ENCODE measurements around the gene UBE2O.

DNA sequence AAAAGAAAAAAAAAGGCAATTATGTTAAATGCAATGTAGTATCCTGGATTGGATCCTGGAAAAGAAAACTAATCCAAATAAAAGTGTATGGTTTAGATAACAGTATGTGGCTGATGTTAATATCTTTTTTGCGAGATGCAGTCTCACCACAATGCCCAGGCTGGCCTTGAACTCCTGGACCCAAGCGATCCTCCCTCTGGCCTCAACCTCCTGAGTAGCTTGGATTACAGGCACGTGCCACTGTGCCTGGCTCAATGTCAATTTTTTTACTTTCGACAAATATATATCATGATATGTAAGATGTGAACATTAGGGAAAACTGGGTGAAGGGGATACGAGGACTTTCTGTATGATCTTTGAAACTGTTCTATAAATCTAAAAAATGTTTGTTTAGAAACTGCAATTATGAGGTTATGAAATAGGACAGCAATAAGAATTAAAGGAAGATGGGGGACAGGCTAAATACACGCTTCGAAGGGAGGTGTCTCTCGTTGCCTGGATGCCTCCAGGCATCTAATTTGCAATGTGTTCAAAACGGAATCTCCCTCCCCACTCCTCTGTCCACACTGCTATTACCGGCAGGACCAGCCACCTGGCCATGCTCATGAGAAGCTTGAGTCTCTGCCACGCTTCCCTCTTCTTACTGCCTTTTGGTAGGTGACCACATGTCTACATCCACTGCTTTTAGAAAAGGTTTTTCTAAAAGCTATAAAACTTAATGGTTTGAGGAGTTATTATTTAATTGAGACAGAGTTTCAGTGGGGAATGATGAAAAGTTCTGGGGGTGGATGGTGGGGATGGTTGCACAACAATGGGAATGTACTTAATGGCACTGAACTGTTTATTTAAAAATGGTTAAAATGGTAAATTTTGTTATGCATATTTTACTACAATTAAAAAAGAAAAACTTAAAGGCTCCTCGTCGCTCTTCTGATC is 15.2 kb downstream of the UBE2O start:
- TF ChIP-seq, protein P1, sequence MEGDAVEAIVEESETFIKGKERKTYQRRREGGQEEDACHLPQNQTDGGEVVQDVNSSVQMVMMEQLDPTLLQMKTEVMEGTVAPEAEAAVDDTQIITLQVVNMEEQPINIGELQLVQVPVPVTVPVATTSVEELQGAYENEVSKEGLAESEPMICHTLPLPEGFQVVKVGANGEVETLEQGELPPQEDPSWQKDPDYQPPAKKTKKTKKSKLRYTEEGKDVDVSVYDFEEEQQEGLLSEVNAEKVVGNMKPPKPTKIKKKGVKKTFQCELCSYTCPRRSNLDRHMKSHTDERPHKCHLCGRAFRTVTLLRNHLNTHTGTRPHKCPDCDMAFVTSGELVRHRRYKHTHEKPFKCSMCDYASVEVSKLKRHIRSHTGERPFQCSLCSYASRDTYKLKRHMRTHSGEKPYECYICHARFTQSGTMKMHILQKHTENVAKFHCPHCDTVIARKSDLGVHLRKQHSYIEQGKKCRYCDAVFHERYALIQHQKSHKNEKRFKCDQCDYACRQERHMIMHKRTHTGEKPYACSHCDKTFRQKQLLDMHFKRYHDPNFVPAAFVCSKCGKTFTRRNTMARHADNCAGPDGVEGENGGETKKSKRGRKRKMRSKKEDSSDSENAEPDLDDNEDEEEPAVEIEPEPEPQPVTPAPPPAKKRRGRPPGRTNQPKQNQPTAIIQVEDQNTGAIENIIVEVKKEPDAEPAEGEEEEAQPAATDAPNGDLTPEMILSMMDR (IDR thresholded peaks at IDR 0.05; ENCODE audit: insufficient read depth, low read length), result no peak
- no peak for TF ChIP-seq POLR2AphosphoS5 (IDR thresholded peaks at IDR 0.05; ENCODE audit: low read depth)

Measured in HL-60 (cell line).